ENCODE results near the gene CNNM3.

The CNNM3 gene

GRCh38 chr2:96819128-96819875 lies 3.2 kb downstream of the CNNM3 start:
- DNase-seq, result no peak

- no peak for DNase-seq
Measured at GRCh38 chr2:96819876-96820511, 3.9 kb downstream of the CNNM3 start.

GRCh38 chr2:96821113-96821675 lies 5.1 kb downstream of the CNNM3 start:
- no peak for DNase-seq

DNA sequence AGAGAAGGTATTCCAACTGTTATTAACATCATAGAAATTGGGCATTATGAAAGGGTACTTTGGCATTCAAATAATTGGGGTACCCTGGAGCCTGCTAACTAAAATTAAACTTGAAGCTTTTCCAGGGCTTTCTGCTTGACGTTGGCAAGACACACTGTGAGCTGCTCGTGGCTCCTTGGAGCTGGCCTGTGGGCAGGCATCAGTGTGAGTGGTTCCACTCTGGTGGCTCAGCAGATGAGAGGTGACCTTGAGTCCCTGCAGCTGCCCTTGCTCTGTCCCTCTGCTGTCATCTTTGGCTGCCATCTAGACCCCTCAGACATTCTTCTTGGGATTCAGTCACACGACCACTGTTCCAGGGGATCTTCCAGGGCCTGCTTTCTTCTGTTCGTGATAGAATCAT lies 6.7 kb downstream of the CNNM3 start:
- DNase-seq, result no peak

DNA sequence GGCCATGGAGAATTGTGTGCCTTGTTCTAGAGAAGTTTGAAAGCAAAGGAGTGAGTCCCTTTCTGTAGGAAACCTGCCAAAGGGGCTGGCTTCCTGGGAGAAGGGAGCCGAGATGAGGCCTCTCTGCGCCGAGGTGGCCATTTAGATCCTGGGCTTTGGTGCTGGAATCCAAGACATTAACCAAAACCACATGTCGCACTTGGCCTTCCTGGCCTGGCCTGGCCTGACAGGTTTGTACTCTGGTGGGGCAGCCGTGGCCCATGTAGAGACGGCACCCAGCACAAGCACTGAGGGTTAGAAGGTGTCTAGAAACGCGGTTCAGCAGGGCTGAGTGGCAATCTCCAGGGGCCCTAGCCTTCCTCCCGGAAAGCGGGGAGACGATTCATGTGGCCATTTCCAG lies 7.1 kb downstream of the CNNM3 start:
- DNase-seq, result no peak

GRCh38 chr2:96824079-96824870 lies 8.2 kb downstream of the CNNM3 start:
- DNase-seq, result no peak

DNA sequence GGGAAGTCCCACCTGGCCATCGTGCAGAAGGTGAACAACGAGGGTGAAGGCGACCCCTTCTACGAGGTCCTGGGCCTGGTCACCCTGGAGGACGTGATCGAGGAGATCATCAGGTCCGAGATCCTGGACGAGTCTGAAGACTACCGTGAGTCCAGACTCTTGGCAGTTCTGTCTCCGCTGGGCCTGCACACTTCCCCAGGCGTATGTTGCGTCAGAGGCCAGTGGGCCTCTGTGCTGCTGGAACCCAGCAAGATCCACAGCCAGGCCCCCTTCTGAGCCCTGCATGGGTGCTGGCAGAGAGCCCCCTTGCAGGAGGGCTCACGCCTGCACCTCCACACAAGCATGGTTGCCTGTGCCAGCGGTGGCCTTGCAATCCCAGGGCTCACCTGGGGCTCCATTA lies 9.0 kb downstream of the CNNM3 start:
- no peak for DNase-seq

- DNase-seq, result no peak
Measured at GRCh38 chr2:96826546-96827278, 10.6 kb downstream of the CNNM3 start.

- DNase-seq, result no peak
Measured at GRCh38 chr2:96828436-96828835, 12.4 kb downstream of the CNNM3 start.

GRCh38 chr2:96828874-96829273 lies 12.8 kb downstream of the CNNM3 start:
- DNase-seq, result no peak

GRCh38 chr2:96830044-96830562 lies 14.0 kb downstream of the CNNM3 start:
- no peak for DNase-seq

DNA sequence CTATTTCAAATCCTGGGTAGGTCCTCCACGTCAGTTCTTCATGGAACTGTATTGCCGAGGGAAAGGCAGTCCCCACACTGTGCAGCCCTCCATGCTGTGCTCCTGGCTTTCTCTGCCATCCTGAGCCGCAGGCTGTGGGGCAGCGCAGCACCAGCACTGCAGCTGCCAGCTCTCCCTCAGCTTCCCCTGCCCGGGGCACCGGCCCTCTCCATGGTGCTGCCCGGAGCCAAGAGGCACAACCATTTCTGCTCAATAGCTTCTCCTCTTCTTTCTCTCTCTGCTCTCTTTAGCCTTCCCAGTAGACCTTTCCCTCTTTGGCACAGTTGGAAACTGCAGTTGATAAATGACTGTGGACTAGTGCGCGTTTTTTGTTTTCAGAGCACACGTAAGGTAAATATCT lies 15.6 kb downstream of the CNNM3 start:
- no peak for DNase-seq

DNA sequence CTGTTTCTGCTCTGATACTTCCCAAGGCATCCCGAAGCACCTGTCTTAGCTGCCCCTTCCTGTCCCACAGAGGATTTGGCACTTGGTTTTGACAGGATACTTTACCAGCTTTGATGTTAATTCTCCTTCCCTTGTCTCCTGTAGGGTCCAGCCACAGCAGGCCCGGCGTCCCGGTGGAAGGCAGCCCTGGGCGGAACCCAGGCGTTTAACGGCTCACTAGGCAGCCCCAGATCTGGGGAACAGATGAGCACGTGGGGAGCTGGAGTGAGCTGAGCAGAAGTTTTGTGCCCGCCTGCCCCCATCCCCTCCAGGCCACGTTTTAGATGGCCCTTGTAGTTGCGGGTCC lies 16.3 kb downstream of the CNNM3 start:
- DNase-seq, result no peak

DNA sequence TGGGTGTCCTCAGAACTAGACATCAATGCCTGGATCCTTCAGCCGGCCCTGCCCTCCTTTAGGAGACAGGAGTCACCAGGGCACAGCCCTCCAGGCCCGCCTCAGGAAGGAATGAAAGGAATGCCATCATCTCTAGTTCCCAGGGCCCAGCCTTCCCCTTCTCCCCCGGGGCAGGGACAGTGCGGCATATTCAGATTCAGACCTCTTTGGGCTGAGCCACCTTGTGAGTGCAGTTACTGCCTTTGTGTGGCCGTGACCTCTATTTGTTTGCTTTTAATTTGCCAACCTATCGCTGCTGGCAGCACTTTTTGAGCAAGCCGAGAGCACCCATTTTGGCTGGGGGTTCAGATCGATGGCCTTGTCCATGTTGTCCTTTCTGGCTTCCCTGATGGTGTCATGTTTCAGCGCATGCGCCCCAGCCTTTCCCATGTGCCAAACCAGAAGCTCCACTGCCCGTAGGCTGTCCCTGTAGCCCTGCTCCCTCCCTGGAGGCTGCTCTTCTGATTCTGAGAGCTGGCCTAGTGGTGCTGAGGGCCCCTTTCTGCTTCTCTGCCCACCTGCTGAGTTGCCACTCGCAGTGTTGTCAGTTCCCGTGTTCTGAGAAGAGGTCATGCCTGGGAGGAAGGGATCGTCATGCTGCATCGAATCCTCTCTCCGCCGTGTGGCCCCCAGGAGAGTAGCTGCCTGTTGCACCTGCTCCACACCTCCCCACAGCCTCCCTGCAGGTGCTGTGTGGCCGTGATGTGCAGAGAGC lies 16.9 kb downstream of the CNNM3 start:
- no peak for DNase-seq

- DNase-seq, result no peak
Measured at GRCh38 chr2:96835830-96836229, 19.8 kb downstream of the CNNM3 start.

- DNase-seq, result no peak
Measured at GRCh38 chr2:96837575-96837974, 21.5 kb downstream of the CNNM3 start.

- DNase-seq, result no peak
Measured at GRCh38 chr2:96838345-96839292, 22.6 kb downstream of the CNNM3 start.

- peak; percentile 80 to 83 for DNase-seq
Measured at GRCh38 chr2:96839293-96839874, 23.3 kb downstream of the CNNM3 start.

- no peak for DNase-seq
Measured at GRCh38 chr2:96839875-96840850, 24.1 kb downstream of the CNNM3 start.

Data from CD4-positive, alpha-beta T cell treated with Interleukin-4 for 1 hour (primary cell).